Measurements from ENCODE around the gene RNLS.

Gene RNLS

GRCh38 chr10:88437411-88437810 lies 145.7 kb downstream of the RNLS start:
- TF ChIP-seq RARB (CRISPR knock-in tag; IDR thresholded peaks at IDR 0.05): no peak
- no peak for ATAC-seq

GRCh38 chr10:88433565-88434186 lies 149.4 kb downstream of the RNLS start:
- no peak for TF ChIP-seq OSR1 (CRISPR knock-in tag; IDR thresholded peaks at IDR 0.05)
- no peak for TF ChIP-seq ESRRG (CRISPR knock-in tag; IDR thresholded peaks at IDR 0.05)
- TF ChIP-seq ZFP30 (CRISPR knock-in tag; IDR thresholded peaks at IDR 0.05): no peak
- no peak for TF ChIP-seq CSDC2 (CRISPR knock-in tag; IDR thresholded peaks at IDR 0.05)
- no peak for TF ChIP-seq ZNF70 (CRISPR knock-in tag; IDR thresholded peaks at IDR 0.05)
- no peak for TF ChIP-seq RARB (CRISPR knock-in tag; IDR thresholded peaks at IDR 0.05)
- no peak for TF ChIP-seq ZC3H10 (CRISPR knock-in tag; IDR thresholded peaks at IDR 0.05)
- no peak for TF ChIP-seq TOX (CRISPR knock-in tag; IDR thresholded peaks at IDR 0.05; ENCODE audit: borderline replicate concordance)
- no peak for TF ChIP-seq PPARA (CRISPR knock-in tag; IDR thresholded peaks at IDR 0.05; ENCODE audit: borderline replicate concordance)
- TF ChIP-seq POU6F1 (CRISPR knock-in tag; IDR thresholded peaks at IDR 0.05; ENCODE audit: borderline replicate concordance, low read depth): no peak
- no peak for TF ChIP-seq ARNTL (CRISPR knock-in tag; IDR thresholded peaks at IDR 0.05; ENCODE audit: borderline replicate concordance, low read depth)
- no peak for TF ChIP-seq TCF4 (CRISPR knock-in tag; IDR thresholded peaks at IDR 0.05; ENCODE audit: borderline replicate concordance)
- TF ChIP-seq PATZ1 (CRISPR knock-in tag; IDR thresholded peaks at IDR 0.05; ENCODE audit: borderline replicate concordance): no peak
- no peak for TF ChIP-seq CSRNP3 (CRISPR knock-in tag; IDR thresholded peaks at IDR 0.05)
- no peak for TF ChIP-seq SNAI2 (CRISPR knock-in tag; IDR thresholded peaks at IDR 0.05)
- no peak for ATAC-seq

GRCh38 chr10:88431103-88431502 lies 152.0 kb downstream of the RNLS start:
- TF ChIP-seq ZFP3 (CRISPR knock-in tag; IDR thresholded peaks at IDR 0.05) (no peak), PATZ1 (CRISPR knock-in tag; IDR thresholded peaks at IDR 0.05; ENCODE audit: borderline replicate concordance) (no peak), ARNTL (CRISPR knock-in tag; IDR thresholded peaks at IDR 0.05; ENCODE audit: borderline replicate concordance, low read depth) (no peak), CSDC2 (CRISPR knock-in tag; IDR thresholded peaks at IDR 0.05) (no peak), ZNF565 (CRISPR knock-in tag; conservative IDR thresholded peaks at IDR 0.05; ENCODE audit: low read depth) (no peak), TCF4 (CRISPR knock-in tag; IDR thresholded peaks at IDR 0.05; ENCODE audit: borderline replicate concordance) (no peak), BACH2 (CRISPR knock-in tag; IDR thresholded peaks at IDR 0.05; ENCODE audit: borderline replicate concordance) (no peak)
- ATAC-seq: no peak

- TF ChIP-seq TOX (CRISPR knock-in tag; IDR thresholded peaks at IDR 0.05; ENCODE audit: borderline replicate concordance) (no peak), ARNTL (CRISPR knock-in tag; IDR thresholded peaks at IDR 0.05; ENCODE audit: borderline replicate concordance, low read depth) (no peak), ZFP3 (CRISPR knock-in tag; IDR thresholded peaks at IDR 0.05) (no peak), ZC3H10 (CRISPR knock-in tag; IDR thresholded peaks at IDR 0.05) (no peak), ZNF565 (CRISPR knock-in tag; conservative IDR thresholded peaks at IDR 0.05; ENCODE audit: low read depth) (no peak), TCF4 (CRISPR knock-in tag; IDR thresholded peaks at IDR 0.05; ENCODE audit: borderline replicate concordance) (no peak), OSR1 (CRISPR knock-in tag; IDR thresholded peaks at IDR 0.05) (no peak), PATZ1 (CRISPR knock-in tag; IDR thresholded peaks at IDR 0.05; ENCODE audit: borderline replicate concordance) (no peak), TSHZ2 (CRISPR knock-in tag; IDR thresholded peaks at IDR 0.05) (no peak), RARB (CRISPR knock-in tag; IDR thresholded peaks at IDR 0.05) (no peak), ESRRG (CRISPR knock-in tag; IDR thresholded peaks at IDR 0.05) (no peak), PPARA (CRISPR knock-in tag; IDR thresholded peaks at IDR 0.05; ENCODE audit: borderline replicate concordance) (no peak), ZNF8 (CRISPR knock-in tag; IDR thresholded peaks at IDR 0.05) (no peak)
- ATAC-seq: no peak
Observed at GRCh38 chr10:88428976-88429375, 154.1 kb downstream of the RNLS start.

Measured in SK-N-SH treated with all-trans-retinoic acid at 6 μM for 48 hours (cell line).